Measurements from ENCODE around the gene ZNF460. TPM values are rescaled to one million over a fixed set of nuclear protein-coding genes. Genes with fewer than 3 reads are reported as not detected.

Gene ZNF460
- total and polyA plus RNA-seq, 2 experiments from 2014 or later, result 5.9 to 77.4 TPM

DNA sequence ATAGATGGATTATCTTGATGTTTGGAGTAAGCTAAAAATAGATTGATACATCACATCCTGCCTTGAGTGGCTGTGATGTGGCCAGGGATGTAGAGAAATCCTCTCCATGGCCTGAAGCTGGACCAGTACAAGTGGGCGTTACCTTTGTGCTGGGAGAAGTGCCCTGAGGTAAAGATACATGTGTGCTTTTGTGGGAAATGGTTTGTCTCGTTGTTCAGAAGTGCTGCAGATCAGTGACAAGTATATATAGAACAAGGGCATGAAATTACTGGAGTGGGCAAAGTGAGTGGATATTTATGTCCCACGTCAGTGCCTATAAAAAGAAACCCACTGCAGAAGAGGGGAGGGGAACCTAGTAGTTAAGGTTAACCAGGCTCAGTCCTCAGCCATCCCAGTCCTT, 58.6 kb downstream of the ZNF460 start:
- Histone ChIP-seq H2AFZ (no peak overlapping the region), H3K27ac (no peak overlapping the region), H3K27me3 (peaks cover 2% of the 10 kb centered on the region), H3K4me2 (no peak overlapping the region), H3K4me3 (no peak overlapping the region), H3K4me1 (ENCODE audit: insufficient read depth) (no peaks in the 10 kb centered on the region), H4K20me1 (ENCODE audit: insufficient read depth, poor library complexity, severe bottlenecking) (no peaks in the 10 kb centered on the region), H3K9me3 (ENCODE audit: low read depth) (no peaks in the 10 kb centered on the region), H3K79me2 (no peaks in the 10 kb centered on the region), H3K9me2 (replicated peaks; ENCODE audit: insufficient read depth) (no peaks in the 10 kb centered on the region), H3K36me3 (replicated peaks; ENCODE audit: insufficient read depth, low read depth) (no peaks in the 10 kb centered on the region)
- WGBS (ENCODE audit: low lambda C conversion rate, missing lambda C conversion rate), result 68% methylated on average over 3 of the region's 3 CpGs
- TF ChIP-seq, protein P1, sequence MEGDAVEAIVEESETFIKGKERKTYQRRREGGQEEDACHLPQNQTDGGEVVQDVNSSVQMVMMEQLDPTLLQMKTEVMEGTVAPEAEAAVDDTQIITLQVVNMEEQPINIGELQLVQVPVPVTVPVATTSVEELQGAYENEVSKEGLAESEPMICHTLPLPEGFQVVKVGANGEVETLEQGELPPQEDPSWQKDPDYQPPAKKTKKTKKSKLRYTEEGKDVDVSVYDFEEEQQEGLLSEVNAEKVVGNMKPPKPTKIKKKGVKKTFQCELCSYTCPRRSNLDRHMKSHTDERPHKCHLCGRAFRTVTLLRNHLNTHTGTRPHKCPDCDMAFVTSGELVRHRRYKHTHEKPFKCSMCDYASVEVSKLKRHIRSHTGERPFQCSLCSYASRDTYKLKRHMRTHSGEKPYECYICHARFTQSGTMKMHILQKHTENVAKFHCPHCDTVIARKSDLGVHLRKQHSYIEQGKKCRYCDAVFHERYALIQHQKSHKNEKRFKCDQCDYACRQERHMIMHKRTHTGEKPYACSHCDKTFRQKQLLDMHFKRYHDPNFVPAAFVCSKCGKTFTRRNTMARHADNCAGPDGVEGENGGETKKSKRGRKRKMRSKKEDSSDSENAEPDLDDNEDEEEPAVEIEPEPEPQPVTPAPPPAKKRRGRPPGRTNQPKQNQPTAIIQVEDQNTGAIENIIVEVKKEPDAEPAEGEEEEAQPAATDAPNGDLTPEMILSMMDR (IDR thresholded peaks at IDR 0.05; ENCODE audit: poor library complexity), result no peak
- TF ChIP-seq EZH2phosphoT487 (IDR thresholded peaks at IDR 0.05; ENCODE audit: low read depth, severe bottlenecking, unreplicated experiment), result no peak
- TF ChIP-seq EZH2 (IDR thresholded peaks at IDR 0.05; ENCODE audit: borderline replicate concordance), result no peak
- DNase-seq (ENCODE audit: low spot score), result no peak

DNA sequence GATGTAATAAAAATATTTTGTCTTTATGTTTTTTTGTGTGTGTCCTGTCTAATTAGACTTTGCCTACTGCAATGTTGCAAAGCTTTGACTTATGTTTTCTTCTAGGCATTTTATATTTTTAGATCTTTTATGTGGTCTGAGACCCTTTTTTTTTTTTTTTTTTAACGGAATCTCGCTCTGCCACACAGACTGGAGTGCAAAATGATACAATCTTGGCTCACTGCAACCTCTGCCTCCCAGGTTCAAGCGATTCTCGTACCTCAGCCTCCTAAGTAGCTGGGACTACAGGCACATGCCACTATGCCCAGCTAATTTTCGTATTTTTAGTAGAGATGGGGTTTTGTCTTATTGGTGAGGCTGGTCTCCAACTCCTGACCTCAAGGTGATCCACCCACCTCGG, 62.3 kb downstream of the ZNF460 start:
- WGBS (ENCODE audit: low lambda C conversion rate, missing lambda C conversion rate), result 82% methylated on average over 6 of the region's 6 CpGs

More for the DNA sequence above, 62.3 kb downstream of the ZNF460 start:
- Histone ChIP-seq H4K20me1 (ENCODE audit: insufficient read depth, poor library complexity, severe bottlenecking) (no peaks in the 10 kb centered on the region), H3K9me3 (ENCODE audit: low read depth) (no peaks in the 10 kb centered on the region), H3K4me3 (no peak overlapping the region), H3K27ac (no peak overlapping the region), H3K36me3 (replicated peaks; ENCODE audit: insufficient read depth, low read depth) (no peaks in the 10 kb centered on the region), H3K9me2 (replicated peaks; ENCODE audit: insufficient read depth) (no peaks in the 10 kb centered on the region), H3K79me2 (no peaks in the 10 kb centered on the region), H3K4me2 (no peak overlapping the region), H3K27me3 (peaks cover 12% of the 10 kb centered on the region), H3K4me1 (ENCODE audit: insufficient read depth) (no peaks in the 10 kb centered on the region), H2AFZ (no peak overlapping the region)
- TF ChIP-seq, protein P1 (IDR thresholded peaks at IDR 0.05; ENCODE audit: poor library complexity), result no peak
- TF ChIP-seq EZH2 (IDR thresholded peaks at IDR 0.05; ENCODE audit: borderline replicate concordance) (no peak), EZH2phosphoT487 (IDR thresholded peaks at IDR 0.05; ENCODE audit: low read depth, severe bottlenecking, unreplicated experiment) (no peak)
- no peak for DNase-seq (ENCODE audit: low spot score)

Other genes with a start within 250 kb of the ZNF460 start
- gene USP29, start 160.5 kb upstream of the ZNF460 start, total RNA-seq, result not detected in 2 replicates
- not detected in 2 replicates for gene USP29, start 160.5 kb upstream of the ZNF460 start, polyA plus RNA-seq
- gene ZIM3, start 135.3 kb upstream of the ZNF460 start, total RNA-seq, result not detected in 2 replicates
- not detected in 2 replicates for gene ZIM3, start 135.3 kb upstream of the ZNF460 start, polyA plus RNA-seq
- gene DUXA, start 113.0 kb upstream of the ZNF460 start, total RNA-seq, result not detected in 2 replicates
- not detected in 2 replicates for gene DUXA, start 113.0 kb upstream of the ZNF460 start, polyA plus RNA-seq
- 23.0 and 26.2 TPM in 2 replicates for gene ZNF264, start 89.0 kb upstream of the ZNF460 start, total RNA-seq
- 2.8 and 4.4 TPM in 2 replicates for gene ZNF264, start 89.0 kb upstream of the ZNF460 start, polyA plus RNA-seq
- 0.27 and 1.0 TPM in 2 replicates for gene AURKC, start 49.5 kb upstream of the ZNF460 start, total RNA-seq
- 0.25 and 0.88 TPM in 2 replicates for gene AURKC, start 49.5 kb upstream of the ZNF460 start, polyA plus RNA-seq
- 12.3 and 13.9 TPM in 2 replicates for gene ZNF805, start 39.9 kb upstream of the ZNF460 start, total RNA-seq
- gene ZNF805, start 39.9 kb upstream of the ZNF460 start, polyA plus RNA-seq, result 1.5 and 1.9 TPM in 2 replicates
- gene ZNF543, start 40.0 kb downstream of the ZNF460 start, total RNA-seq, result 6.7 and 6.9 TPM in 2 replicates
- gene ZNF543, start 40.0 kb downstream of the ZNF460 start, polyA plus RNA-seq, result 0.61 and 2.6 TPM in 2 replicates
- 6.9 and 7.5 TPM in 2 replicates for gene ZNF304, start 70.8 kb downstream of the ZNF460 start, total RNA-seq
- gene ZNF304, start 70.8 kb downstream of the ZNF460 start, polyA plus RNA-seq, result 2.0 and 3.0 TPM in 2 replicates
- 19.8 and 27.8 TPM in 2 replicates for gene TRAPPC2B, start 83.1 kb downstream of the ZNF460 start, total RNA-seq
- 39.0 and 50.7 TPM in 2 replicates for gene TRAPPC2B, start 83.1 kb downstream of the ZNF460 start, polyA plus RNA-seq
- 1.6 and 5.2 TPM in 2 replicates for gene ZNF547, start 83.1 kb downstream of the ZNF460 start, total RNA-seq
- gene ZNF547, start 83.1 kb downstream of the ZNF460 start, polyA plus RNA-seq, result 0.72 and 1.8 TPM in 2 replicates
- 17.6 and 26.3 TPM in 2 replicates for gene ZNF548, start 109.4 kb downstream of the ZNF460 start, total RNA-seq
- gene ZNF548, start 109.4 kb downstream of the ZNF460 start, polyA plus RNA-seq, result 8.1 and 9.3 TPM in 2 replicates
- gene ZNF17, start 130.7 kb downstream of the ZNF460 start, total RNA-seq, result 6.9 and 7.2 TPM in 2 replicates
- gene ZNF17, start 130.7 kb downstream of the ZNF460 start, polyA plus RNA-seq, result 1.4 and 2.3 TPM in 2 replicates
- 10.4 and 10.5 TPM in 2 replicates for gene ZNF749, start 154.8 kb downstream of the ZNF460 start, total RNA-seq
- 3.0 and 7.1 TPM in 2 replicates for gene ZNF749, start 154.8 kb downstream of the ZNF460 start, polyA plus RNA-seq
- gene VN1R1, start 176.7 kb downstream of the ZNF460 start, total RNA-seq, result 1.6 and 2.2 TPM in 2 replicates
- gene VN1R1, start 176.7 kb downstream of the ZNF460 start, polyA plus RNA-seq, result 0.65 and 0.83 TPM in 2 replicates
- gene ZNF772, start 197.1 kb downstream of the ZNF460 start, total RNA-seq, result 18.5 TPM in 2 replicates
- 2.6 and 5.6 TPM in 2 replicates for gene ZNF772, start 197.1 kb downstream of the ZNF460 start, polyA plus RNA-seq
- 9.4 and 11.4 TPM in 2 replicates for gene ZNF419, start 207.3 kb downstream of the ZNF460 start, total RNA-seq
- 9.3 and 9.4 TPM in 2 replicates for gene ZNF419, start 207.3 kb downstream of the ZNF460 start, polyA plus RNA-seq
- 6.9 and 8.0 TPM in 2 replicates for gene ZNF773, start 219.5 kb downstream of the ZNF460 start, total RNA-seq
- 5.0 and 6.6 TPM in 2 replicates for gene ZNF773, start 219.5 kb downstream of the ZNF460 start, polyA plus RNA-seq
- gene ZNF549, start 246.9 kb downstream of the ZNF460 start, total RNA-seq, result 4.3 and 6.4 TPM in 2 replicates
- 3.2 and 3.5 TPM in 2 replicates for gene ZNF549, start 246.9 kb downstream of the ZNF460 start, polyA plus RNA-seq

All from hepatocyte (in vitro differentiated cells).